Stimulated activated CD4-positive, alpha-beta T cell treated with anti-CD3 and anti-CD28 coated beads, Interleukin-4, amount 100 ng/mL, for 48 hours (primary cell): ENCODE results near the gene AURKAIP1.
A peak's percentile ranks its signal among the peaks of the same experiment; 100 is the strongest.
"Not testable (repeated sequence)": the region's sequence is repeated elsewhere in the genome, so short reads cannot be mapped to it uniquely, and the experiment has no call there.

Experiments used
- DNase-seq, 2 donors: peaks; one replicate each; pipeline ENCODE4 v3.0.0-alpha.2; 2020; ENCODE audit warnings: low read depth in 2 of 2

Gene AURKAIP1

DNA sequence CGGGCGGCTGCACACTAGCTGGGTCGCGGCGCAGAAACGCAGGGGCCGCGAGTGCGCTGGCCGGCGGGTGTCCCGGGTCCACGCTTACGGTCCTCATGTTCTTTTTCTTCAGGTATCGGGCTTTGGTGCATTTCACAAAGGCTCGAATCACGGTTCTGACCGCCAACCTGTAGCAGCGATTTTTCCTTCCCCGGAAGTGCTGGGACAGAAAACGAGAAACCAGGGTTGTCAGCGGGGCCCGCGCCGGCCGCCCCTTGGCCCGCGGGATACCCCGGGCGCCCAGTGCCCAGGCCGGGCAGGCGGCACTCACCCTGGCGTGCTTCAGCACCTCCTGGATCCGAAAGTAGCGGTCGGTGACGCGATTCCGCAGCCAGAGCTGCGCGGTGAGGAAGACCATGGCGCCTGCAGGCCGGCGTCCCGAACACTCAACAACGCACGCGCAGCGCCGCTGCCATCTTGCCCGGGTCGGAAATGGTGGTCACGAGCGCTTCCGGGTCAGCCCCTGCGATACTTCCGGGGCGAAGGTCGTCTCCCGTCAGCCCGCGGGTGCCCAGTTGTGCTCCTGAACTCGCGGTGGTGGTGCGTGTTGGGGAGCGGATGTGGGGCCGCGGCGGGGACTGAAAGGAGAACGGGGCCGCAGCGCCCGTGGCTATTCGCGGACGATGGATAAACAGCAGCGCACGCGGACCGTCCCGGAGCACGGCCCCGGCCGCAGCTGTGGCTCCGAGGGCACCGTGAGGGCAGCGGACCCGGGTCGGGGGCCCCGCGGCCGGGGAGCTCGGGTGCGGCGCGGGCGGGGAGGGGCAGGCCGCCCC lies 32.0 kb upstream of the AURKAIP1 start, which contains the start of gene MRPL20:
MRPL20 (minus strand) TSS at position 473 of the 815 bp plus-strand sequence; CDS start at position 397, 76 bp downstream.
- DNase-seq, result peak; percentile 92 to 94

DNA sequence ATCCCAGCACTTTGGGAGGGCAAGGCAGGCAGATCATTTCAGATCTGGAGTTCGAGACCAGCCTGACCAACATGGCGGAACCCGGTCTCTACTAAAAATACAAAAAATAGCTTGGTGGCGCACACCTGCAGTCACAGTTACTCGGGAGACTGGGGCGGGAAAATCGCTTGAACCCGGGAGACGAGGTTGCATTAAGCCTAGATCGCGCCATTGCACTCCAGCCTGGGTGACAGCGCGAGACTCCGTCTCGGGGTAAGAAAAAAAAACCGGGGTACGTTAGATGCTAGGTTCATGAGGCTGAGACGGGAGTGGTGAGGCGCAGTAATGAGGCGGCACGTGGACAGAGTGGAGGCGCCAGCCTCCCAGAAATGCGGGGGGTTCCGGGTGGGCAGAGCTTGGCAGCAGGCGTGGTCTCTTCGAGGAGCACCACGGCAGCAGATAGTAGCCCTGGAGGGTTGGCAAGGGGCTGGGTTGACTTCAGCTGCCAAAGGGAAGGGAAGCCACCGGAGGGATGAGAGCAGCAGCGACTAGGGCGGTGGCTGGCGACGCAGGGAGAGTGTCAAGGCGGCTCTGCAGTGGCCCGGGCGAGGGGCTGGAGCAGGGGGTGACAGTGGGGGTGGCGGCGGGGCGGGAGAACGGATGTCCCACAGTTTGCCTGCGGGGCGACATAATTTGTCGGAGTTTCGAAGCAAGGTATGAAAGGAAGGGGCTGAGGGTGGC lies 31.3 kb upstream of the AURKAIP1 start:
- no peak for DNase-seq

DNA sequence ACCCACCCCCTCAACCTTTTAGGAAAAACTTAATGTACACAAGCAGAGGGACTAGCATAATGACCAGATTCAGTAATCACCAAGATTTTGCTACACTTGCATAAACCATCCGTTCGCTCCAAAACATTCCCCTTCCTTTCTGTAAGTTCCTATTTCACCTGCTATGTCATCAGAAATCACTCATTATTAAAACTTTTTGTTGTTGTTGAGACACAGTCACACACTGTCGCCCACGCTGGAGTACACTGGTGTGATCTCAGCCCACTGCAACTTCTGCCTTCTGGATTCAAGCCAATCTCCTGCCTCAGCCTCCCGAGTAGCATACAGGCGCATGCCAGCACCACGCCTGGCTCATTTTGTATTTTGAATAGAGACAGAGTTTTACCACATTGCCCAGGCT lies 28.6 kb upstream of the AURKAIP1 start:
- DNase-seq, result no peak

DNA sequence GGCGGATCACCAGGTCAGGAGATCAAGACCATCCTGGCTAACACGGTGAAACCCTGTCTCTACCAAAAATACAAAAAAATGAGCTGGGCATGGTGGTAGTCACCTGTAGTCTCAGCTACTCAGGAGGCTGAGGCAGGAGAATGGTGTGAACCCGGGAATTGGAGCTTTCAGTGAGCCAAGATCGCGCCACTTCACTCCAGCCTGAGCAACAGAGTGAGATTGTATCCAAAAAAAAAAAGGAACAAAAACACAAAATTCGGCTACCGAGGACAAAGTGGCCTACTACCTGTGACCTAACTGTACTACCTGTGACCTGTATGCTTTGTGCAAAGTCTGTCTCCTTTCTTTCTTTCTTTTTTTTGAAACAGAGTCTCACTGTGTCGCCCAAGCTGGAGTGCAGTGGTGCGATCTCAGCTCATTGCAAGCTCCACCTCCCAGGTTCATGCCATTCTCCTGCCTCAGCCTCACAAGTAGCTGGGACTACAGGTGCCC lies 27.9 kb upstream of the AURKAIP1 start:
- DNase-seq, result not testable (repeated sequence)

DNA sequence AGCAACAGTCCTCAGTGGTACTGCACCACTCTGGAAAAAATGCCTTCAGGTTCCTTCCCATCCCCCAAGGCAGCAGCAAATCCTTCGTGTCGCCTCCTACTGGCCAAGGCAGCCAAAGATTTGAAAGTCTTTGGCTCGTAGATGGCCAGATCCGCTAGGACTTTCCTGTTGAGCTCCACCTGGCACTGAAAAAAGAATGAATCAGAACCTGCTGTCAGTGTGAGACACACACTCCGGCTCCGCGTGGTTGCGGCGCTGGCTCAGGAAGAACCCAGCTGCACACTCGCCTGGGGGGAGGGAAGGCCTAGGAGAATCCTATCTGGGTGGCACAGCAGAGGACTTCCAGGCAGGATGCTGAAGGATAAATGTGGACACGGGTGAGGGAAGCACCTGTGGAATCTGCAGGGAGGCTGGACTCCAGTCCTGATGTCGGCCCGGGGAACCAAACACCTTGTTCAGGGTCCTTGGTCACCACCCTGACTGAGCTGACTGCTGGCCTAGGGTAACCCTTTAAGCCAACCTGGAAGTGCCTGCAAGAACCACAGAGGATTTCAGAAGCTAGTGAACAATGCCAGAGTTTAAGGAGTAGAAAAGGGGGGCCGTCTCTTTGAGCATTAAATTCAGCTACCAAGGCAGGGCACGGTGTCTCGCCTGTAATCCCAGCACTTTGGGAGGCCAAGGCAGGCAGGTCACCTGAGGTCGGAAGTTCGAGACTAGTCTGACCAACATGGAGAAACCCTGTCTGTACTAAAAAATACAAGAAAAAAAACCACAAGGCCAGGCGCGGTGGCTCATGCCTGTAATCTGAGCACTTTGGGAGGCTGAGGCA lies 27.3 kb upstream of the AURKAIP1 start:
- peak in 1 of 2 donors; percentile 45 for DNase-seq

DNA sequence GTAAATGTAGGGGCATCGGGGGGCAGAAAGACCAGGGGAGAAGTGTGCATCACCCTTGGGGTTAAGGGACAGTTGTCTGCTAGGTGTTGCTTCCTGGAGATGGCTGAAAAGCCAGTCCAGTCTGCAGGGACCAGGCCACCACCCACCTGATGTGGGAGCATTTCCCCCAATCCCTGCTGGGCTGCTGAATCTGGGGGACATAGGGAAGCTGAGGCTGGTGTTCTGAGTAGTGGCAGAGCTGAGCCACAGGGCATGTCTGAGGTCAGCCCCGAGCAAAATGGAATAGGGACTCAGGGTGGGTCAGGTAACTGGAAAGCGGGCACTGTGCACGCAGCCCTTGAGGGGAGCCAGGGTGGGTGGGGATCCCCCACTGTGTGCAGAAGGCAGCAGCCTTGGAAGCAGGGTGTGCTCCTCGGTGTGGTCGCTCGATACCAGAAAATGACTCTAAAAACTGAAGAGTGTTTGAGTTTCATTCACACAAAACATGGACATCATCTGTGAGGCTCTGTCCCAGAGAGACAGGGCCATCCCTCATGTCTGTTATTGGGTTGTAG lies 26.5 kb upstream of the AURKAIP1 start:
- no peak for DNase-seq

DNA sequence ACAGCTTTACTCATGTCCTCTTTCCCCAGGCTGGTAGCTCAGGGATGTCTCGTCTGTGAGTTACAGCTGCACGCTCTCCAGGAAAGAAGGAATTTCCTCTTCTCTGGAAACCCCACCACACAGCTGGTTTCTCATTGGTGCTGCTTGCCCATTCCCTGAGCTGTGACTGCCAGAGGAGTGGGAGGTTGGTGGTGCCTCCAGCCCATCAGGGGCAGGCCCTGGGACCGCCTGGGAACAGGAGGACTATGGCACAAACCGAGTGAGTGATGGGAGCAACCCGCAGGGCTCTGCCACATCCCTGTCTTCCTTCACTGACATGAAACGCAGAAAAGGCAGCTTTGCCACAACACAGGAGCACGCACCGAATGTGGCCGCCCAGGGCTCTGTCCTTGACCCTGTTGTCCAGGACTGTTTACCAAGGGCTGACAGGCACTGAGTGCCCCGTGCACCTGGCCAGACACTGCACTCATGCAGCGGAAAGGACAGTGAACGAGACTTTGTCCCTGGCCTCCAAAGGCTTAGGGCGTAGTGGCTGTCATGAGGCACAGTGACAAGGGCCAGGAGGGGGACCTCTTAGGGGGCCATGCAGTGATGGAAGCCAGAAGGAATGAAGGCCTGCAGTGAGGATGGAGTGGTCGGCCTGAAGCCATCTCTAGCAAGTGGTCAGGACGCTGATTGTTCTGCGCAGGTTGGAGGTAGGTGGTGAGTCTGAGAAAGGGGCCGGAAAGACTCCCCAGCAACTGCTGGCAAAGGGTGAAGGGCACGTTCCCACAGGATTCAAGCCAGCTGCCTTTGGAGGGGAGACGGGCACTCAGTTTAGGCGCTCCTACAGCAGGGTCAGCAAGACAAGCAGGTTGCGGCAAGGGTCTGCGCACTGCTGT lies 25.8 kb upstream of the AURKAIP1 start:
- DNase-seq, result no peak

DNA sequence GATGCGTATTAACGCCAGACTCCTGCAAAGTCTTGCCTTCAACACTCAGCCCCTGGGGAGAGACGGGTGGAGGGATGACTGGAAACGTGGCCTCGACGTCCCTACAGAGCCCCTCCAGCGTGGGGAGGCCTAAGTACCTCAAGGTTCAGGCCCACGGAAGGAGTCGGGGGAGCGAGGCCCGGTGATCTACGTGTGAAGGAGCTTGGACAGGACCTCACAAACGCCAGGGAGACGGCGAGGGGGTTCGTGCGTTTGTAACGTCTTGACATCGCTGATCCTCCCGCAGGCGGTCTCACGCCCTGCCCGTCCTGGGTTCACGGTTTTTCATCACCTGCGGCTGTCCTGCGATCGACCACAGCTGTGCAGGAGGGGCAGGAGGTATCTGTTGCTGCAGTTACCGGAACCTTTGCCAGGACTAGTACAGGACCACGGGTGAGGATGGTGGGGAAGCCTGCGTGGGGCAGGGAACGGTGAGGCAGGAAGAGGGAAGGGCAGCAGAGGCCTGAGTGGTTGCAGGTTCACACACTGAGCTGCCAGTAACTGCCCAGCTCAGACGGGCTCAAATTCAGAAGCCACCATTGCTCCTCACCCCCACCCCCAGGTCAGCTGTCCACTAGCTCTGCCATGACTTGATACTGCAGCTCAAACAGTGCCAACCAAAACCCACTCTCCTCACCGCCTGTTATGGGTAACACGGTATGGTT lies 25.0 kb upstream of the AURKAIP1 start:
- no peak for DNase-seq

DNA sequence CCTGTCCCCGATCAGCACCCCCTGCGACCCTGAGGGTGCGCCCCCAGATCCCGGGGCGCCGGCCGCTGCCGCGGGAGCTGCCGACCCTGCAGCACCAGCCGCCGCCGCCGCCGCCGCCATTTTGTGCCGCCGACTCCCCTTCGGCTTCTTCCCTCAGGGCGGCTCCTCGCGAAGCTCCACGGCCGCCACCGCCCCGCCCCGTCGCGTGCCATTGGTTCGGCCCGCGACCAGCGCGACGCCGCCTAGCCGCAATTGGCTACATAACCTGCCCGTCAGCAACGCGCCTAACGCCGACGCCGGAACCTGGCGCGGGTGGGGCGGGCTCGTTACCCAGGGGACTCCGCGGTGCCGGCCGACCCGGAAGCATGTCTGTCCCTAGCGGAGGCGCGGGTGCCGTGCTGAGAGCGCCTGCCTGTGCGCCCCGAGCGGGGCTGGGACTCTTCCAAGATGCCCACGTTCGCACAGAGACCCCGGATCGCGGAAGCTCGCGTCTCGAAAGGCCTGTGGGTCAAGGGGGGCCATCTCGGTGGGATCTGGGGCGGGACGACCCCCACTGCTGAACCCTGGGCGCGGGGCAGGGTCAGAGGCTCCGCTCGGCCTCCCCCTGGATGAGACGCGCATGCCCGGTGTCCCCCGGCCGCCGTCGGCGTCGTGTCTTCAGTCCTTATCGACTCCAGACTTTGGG lies 24.3 kb upstream of the AURKAIP1 start, which contains the start of gene CCNL2:
CCNL2 (minus strand) TSS at position 149 of the 685 bp plus-strand sequence; CDS start at position 120, 29 bp downstream.
- peak; percentile 99 to 100 for DNase-seq

DNA sequence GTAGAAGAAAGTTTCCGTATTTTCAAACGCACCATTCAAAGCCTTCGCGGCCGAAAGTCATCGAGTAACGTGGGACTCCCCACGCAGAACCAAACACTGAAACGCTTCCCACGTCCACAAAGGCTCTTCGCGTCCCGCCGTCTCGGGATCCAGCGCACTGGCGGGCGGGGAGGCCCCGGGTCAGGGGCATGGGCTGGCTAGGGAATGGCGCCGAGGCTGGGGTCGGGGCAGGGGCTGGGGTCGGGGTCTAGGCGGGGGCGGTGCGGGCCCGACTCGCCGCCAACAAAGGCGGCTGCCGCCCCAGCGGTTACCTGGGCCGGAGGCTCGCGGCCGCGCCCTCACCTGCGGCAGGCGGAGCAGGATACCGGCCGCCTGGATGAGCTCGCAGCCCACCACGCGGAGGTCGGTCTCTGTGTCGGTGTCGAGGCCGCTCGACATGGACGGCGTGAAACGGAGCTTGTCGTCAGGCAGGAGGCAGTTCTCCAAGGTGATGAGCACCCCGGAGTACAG lies 23.7 kb upstream of the AURKAIP1 start:
- no peak for DNase-seq

DNA sequence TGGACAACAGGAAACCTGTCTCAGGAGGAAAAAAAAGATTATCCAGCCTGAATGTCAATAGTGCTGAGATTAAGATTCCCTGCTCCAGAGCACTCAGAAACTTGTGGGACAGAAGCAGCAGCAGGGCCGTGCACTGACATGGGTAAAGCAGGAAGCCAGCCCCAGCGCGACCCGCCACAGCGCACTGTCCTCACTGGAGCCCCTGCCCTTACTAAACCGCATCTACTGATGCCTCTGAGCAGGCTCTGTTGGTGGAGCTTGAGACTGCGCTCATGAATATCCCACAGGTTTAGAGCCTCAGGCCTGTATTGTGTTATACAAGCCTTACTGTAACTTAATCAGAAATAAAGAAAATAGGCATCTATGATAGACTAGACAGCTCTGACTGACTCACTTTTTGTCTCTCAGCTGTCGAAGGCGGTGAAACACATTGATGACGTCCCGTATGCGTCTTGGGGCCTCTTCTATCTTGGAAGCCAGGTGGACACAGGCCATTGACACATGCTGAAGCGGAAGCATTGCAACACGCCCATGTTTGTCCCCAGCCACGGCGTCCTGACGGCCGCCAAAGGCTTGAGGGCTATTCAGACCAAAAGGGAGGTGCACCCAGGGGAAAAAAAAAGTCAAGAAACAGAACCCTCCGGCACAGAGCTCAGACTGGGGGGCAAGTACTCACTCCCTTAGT lies 23.0 kb upstream of the AURKAIP1 start:
- no peak for DNase-seq

DNA sequence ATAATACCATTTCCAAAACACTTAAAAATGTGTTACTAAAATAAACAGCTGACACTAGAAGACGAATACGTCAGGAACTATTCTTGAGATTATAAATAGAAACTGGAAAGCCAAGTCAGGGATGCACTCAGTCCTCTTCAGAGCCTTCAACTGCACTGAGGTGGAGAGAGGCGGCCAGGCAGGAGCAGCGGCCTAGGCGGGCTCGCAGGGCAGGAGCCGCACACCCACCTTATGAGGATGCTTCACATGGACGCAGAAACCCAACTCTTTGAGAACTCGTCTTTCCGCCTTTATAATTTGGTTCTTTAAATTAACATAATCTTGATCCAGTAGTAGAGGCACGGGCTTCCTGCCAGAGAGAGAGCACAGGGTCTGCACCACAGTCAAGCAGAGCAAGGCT lies 20.2 kb upstream of the AURKAIP1 start:
- no peak for DNase-seq

DNA sequence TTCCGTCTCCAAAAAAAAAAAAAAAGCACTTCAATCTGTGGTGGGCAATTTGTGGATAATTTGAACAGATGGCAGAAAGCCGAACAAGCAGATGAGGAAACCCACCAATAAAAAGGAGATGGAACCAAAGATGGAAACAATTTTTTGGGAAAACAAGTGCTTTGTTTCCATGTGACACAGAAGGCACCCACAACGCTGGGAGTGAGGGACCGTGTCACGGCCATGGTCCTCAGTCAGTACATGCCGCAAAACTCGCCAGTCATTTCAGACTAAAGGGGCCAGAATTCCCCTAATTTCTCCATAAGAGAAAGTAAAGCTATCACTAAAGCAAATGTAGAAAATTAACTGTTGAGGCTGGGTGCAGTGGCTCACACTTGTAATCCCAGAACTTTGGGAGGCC lies 19.1 kb upstream of the AURKAIP1 start:
- DNase-seq, result no peak

DNA sequence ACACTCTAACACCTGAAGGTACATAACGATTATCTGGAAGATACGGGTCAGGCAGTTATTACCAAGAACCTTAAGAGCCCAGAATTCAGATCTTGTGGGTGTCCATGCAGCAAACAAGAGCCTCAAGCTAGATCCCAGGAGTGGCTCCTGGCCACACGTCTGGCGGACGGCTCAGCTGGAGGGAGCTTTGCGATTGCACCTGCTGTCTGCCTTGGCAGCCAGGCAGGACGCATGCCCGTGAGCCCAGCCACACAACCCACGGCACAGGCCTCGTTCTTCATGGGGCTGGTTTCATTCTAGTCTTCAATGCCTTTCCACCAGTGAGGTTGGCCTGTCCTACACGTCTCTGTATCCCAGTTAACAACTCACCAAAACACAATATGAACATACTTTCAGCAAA lies 18.4 kb upstream of the AURKAIP1 start:
- DNase-seq, result no peak

DNA sequence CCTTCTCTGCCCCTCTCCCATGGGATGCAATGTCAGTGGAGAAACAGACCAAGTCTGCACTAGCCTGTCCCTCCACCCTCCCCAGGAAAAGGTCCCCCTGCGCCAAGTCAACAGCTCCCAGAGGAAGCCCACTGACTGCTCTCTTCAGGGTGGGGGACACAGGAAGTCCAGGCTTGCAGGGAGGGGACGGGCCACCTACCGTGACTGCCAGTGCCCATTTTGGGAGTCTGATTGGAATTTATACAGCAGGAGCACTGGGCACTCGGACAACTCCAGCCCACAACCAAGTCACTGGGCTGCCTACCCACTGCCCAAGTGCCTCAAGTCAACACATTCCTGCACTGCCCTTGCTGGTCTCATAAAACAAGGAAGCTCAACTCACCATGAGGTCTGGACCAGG lies 18.0 kb upstream of the AURKAIP1 start:
- no peak for DNase-seq

DNA sequence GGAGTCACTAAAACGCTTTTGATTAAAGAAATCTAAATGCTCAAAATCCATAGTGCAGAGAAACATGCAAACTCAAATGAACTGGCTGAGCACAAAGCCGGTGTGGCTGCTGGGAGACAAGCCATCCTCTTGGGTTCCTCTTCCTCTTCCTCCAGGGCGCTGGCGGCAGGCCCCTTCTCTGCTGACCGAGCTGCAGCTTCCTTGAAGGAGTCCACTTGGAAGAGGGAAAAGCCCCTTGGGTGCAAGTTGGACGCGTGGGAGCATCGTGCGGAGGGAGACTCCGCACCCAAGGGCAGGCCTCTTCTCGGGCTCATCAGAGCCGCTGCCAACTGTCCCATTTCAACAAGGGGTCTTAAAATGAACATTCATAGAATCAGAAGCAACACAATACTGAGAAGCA lies 16.2 kb upstream of the AURKAIP1 start:
- DNase-seq, result no peak

DNA sequence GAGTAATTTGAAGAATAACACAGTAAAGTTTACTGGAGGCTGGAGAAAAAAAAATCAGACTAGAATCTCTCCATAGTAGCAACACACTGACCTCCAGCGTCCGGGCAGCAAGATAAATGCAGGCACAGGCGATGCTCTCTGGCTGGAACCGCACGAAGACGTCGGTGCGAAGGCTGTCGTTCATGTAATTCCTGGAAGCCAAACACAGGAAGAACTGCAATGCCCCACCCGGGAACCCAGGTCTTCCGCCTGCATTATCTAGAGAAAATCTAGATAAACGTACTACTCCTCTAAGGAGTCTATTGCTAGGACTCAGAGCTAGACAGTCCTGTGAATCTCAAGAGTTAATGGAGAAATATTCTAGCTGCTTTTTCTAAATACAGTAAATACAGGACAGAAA lies 15.7 kb upstream of the AURKAIP1 start:
- DNase-seq, result no peak

DNA sequence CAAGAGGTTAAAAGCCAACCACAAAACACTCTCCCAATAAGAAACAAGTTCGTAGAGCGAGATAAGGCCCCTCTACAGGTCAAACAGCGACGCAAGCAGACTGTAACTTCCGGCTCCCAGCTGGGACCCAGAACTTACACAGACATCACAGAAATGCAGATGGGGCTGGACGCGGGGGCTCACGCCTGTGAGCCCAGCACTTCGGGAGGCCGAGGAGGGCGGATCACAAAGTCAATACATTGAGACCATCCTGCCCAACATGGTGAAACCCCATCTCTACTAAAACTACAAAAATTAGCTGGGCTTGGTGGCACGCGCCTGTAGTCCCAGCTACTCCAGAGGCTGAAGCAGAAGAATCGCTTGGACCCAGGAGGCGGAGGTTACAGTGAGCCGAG lies 13.1 kb upstream of the AURKAIP1 start:
- no peak for DNase-seq
